ENCODE results near the gene TIAM1.

The TIAM1 gene

DNA sequence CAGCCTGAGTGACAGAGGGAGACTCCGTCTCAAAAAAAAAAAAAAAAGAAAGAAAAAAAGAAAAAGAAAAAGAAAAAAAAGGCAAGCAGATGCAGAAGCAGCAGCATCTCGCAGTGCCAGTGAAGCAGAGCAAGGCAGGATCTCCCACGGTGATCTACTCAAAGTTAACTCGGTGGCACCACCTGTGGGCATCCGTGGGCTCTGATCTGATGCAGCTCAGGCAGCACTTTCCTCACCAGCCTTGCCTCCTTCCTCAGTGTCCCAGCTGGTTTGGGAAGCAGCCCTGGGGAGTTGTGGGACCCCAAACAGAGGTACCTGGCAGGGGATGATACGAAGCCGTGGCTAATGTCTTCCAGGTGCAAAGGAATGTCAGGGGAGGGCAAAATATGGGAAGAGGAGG, 201.5 kb downstream of the TIAM1 start:
- no peak for DNase-seq
- peak; percentile 22 for TF ChIP-seq CTCF (IDR thresholded peaks at IDR 0.05; ENCODE audit: low read depth, low read length, missing control alignments)
- in situ Hi-C loops (cut with HindIII; ENCODE audit: low pct_ligation_motif_present, low sequenced_read_pairs) = no loop called here

DNA sequence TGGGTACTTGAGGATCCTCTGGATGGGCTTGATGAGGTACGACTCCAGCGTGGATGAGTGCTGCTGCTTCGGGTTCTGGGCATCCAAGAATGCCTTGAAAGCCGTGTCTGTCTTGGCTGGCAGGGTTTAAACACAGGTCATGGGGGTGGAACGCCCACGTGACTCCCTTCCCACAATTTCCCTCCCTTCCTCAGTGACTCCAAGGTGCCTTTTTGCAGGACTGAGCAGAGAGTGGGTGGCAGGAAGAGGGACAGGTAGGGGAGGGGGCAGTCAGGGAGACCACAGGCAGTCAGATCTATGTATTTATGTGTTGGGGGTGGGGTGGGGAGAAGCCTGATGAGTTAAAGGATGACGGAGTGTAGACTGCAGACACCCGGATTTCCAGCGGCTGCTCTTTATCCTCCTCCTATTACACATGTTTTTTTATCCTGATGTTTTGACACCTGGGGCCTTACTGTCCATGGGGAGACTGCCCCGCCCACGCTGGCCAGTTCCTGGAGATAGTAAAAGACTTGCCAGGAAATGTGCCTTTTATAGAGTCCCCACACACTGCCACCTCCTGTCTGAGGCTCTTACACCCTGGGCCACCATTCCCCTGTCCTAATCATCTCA, 202.6 kb downstream of the TIAM1 start:
- DNase-seq = no peak
- Histone ChIP-seq H3K27me3 (replicated peaks) (no peaks in the 10 kb centered on the region), H3K36me3 (replicated peaks) (peaks cover 7% of the 10 kb centered on the region), H3K27ac (no peak overlapping the region), H3K4me3 (ENCODE audit: low read depth, low read length) (no peak overlapping the region)
- TF ChIP-seq CTCF (IDR thresholded peaks at IDR 0.05; ENCODE audit: low read depth, low read length, missing control alignments) = no peak
- in situ Hi-C loops (cut with HindIII; ENCODE audit: low pct_ligation_motif_present, low sequenced_read_pairs) = no loop called here

More for the DNA sequence above, 201.5 kb downstream of the TIAM1 start:
- no peak overlapping the region for H3K4me3 ChIP-seq (ENCODE audit: low read depth, low read length)
- no peak overlapping the region for H3K27ac ChIP-seq
- peaks cover 7% of the 10 kb centered on the region for H3K36me3 ChIP-seq (replicated peaks)
- H3K27me3 ChIP-seq (replicated peaks) = no peaks in the 10 kb centered on the region

- no peak overlapping the region for H3K27ac ChIP-seq
- H3K4me3 ChIP-seq (ENCODE audit: low read depth, low read length) = no peak overlapping the region
- H3K27me3 ChIP-seq (replicated peaks) = no peaks in the 10 kb centered on the region
- in situ Hi-C loops (cut with HindIII; ENCODE audit: low pct_ligation_motif_present, low sequenced_read_pairs) = no loop called here
- DNase-seq = no peak
- TF ChIP-seq CTCF (IDR thresholded peaks at IDR 0.05; ENCODE audit: low read depth, low read length, missing control alignments) = no peak
- H3K36me3 ChIP-seq (replicated peaks) = peaks cover 7% of the 10 kb centered on the region
These were observed 203.4 kb downstream of the TIAM1 start for GRCh38 chr21:31140676-31141075.

DNA sequence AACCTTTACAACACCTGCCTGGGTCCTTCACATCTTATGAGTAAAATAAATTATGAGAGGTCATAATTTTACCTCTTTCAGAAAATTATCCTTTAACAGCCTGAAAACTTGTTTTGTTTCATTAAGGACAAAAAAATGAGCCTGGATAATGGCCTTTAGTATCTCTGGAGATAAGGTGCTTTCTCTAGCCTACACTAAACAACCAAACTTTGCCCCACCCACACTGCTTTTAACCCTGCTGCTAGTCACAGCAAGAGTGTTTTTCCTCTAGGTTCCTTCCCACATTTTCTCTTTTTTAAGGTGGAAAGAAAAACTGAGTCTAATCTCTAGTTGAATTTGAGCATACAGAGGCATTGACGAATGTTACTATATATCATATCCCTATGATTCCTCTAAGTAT, 204.0 kb downstream of the TIAM1 start:
- Histone ChIP-seq H3K27ac (no peak overlapping the region), H3K36me3 (replicated peaks) (peaks cover 7% of the 10 kb centered on the region), H3K4me3 (ENCODE audit: low read depth, low read length) (no peak overlapping the region), H3K27me3 (replicated peaks) (no peaks in the 10 kb centered on the region)
- no peak for DNase-seq
- in situ Hi-C loops (cut with HindIII; ENCODE audit: low pct_ligation_motif_present, low sequenced_read_pairs) = no loop called here
- TF ChIP-seq CTCF (IDR thresholded peaks at IDR 0.05; ENCODE audit: low read depth, low read length, missing control alignments) = no peak

- in situ Hi-C loops (cut with HindIII; ENCODE audit: low pct_ligation_motif_present, low sequenced_read_pairs) = no loop called here
- H3K36me3 ChIP-seq (replicated peaks) = peaks cover 7% of the 10 kb centered on the region
- H3K27me3 ChIP-seq (replicated peaks) = no peaks in the 10 kb centered on the region
- no peak overlapping the region for H3K27ac ChIP-seq
- DNase-seq = no peak
- no peak overlapping the region for H3K4me3 ChIP-seq (ENCODE audit: low read depth, low read length)
- no peak for TF ChIP-seq CTCF (IDR thresholded peaks at IDR 0.05; ENCODE audit: low read depth, low read length, missing control alignments)
These were observed 206.1 kb downstream of the TIAM1 start for GRCh38 chr21:31137960-31138359.

DNA sequence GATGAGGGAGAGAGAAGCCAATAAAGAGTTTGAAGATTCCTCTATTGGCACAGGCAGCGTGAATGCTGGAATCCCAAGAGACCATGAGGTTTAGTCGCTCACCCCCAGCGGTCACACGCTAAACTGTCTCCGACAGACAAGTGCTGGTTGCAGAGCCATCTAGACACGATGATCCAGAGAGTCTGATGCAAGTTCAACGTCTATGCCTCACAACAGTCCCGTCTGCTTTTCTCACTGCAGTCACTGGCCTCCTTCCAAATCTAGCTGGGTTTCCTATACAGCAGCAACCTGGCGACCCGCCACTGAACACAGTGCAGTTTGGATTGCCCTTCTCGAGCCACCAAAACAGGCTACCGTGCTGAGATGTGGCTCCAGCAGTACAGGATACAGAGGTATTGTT, 207.2 kb downstream of the TIAM1 start:
- peak; percentile 83 for DNase-seq
- TF ChIP-seq CTCF (IDR thresholded peaks at IDR 0.05; ENCODE audit: low read depth, low read length, missing control alignments) = peak; percentile 20
- in situ Hi-C loops (cut with HindIII; ENCODE audit: low pct_ligation_motif_present, low sequenced_read_pairs) = no loop called here
- Histone ChIP-seq H3K36me3 (replicated peaks) (peaks cover 7% of the 10 kb centered on the region), H3K27ac (no peak overlapping the region), H3K4me3 (ENCODE audit: low read depth, low read length) (no peak overlapping the region), H3K27me3 (replicated peaks) (no peaks in the 10 kb centered on the region)
